Liver (tissue), 3 donors: ENCODE results near the gene YTHDC1.

ENCODE experiments used
- FOXA1 ChIP-seq: IDR thresholded peaks from 2 replicates; pipeline ENCODE4 v1.6.1; 2016; ENCODE audit warnings: antibody characterized with exemption
- FOXA2 ChIP-seq: IDR thresholded peaks from 2 replicates; pipeline ENCODE4 v1.6.1; 2016; ENCODE audit warnings: antibody characterized with exemption
- GABPA ChIP-seq, 2 donors: IDR thresholded peaks in 1 of 2; conservative IDR thresholded peaks in 1 of 2; 2 replicates each; pipeline ENCODE4 v1.6.1; 2016; ENCODE audit warnings: antibody characterized with exemption in 2 of 2, mild to moderate bottlenecking in 1 of 2, moderate library complexity in 1 of 2
- JUND ChIP-seq, 2 donors: IDR thresholded peaks; 2 replicates each; pipeline ENCODE4 v1.6.1; 2016; ENCODE audit warnings: antibody characterized with exemption in 2 of 2
- TAF1 ChIP-seq: conservative IDR thresholded peaks from 2 replicates; pipeline ENCODE4 v1.6.1; 2016; ENCODE audit warnings: antibody characterized with exemption, mild to moderate bottlenecking
- YY1 ChIP-seq: IDR thresholded peaks from 2 replicates; pipeline ENCODE4 v1.6.1; 2016; ENCODE audit warnings: antibody characterized with exemption, mild to moderate bottlenecking
- TF ChIP-seq, protein P1 (sequence below): IDR thresholded peaks from 2 replicates; pipeline ENCODE4 v1.6.1; 2016; ENCODE audit warnings: antibody characterized with exemption
- TF ChIP-seq, protein P2 (sequence below): fragments of 150-350 bp; IDR thresholded peaks from 2 replicates; pipeline ENCODE4 v1.5.1; 2017; ENCODE audit warnings: improper control_type of control experiment, low read depth, low read length; ENCODE audit not compliant: missing input control
- TF ChIP-seq, protein P3 (sequence below): IDR thresholded peaks from 2 replicates; pipeline ENCODE4 v1.6.1; 2016; ENCODE audit warnings: antibody characterized with exemption
- donor health status: healthy.
- donor health status: healthy.

DNA sequence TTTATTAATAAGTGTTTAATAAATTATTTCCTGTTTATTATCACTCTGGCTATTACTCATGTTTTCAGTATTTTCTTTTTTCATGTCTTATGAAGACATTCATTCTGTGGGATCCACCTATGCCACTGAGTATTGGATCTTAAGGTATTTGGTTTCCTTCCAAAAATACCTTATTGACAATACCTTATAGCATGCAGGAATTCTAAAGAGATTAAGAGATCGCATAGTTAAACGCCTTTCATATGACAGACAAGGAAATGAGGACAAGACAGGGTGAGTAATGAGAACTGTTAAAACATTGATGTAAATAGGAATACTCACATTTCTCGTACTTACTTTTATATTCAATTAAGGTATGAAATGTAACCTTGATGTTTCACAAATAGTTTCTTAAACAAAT lies 66.2 kb downstream of the YTHDC1 start:
- TF ChIP-seq GABPA (IDR thresholded peaks at IDR 0.05 in 1 of 2, conservative IDR thresholded peaks at IDR 0.05 in 1 of 2) (no peak), JUND (IDR thresholded peaks at IDR 0.05) (no peak), TAF1 (no peak), YY1 (no peak), FOXA2 (no peak), FOXA1 (no peak)
- TF ChIP-seq, protein P1, sequence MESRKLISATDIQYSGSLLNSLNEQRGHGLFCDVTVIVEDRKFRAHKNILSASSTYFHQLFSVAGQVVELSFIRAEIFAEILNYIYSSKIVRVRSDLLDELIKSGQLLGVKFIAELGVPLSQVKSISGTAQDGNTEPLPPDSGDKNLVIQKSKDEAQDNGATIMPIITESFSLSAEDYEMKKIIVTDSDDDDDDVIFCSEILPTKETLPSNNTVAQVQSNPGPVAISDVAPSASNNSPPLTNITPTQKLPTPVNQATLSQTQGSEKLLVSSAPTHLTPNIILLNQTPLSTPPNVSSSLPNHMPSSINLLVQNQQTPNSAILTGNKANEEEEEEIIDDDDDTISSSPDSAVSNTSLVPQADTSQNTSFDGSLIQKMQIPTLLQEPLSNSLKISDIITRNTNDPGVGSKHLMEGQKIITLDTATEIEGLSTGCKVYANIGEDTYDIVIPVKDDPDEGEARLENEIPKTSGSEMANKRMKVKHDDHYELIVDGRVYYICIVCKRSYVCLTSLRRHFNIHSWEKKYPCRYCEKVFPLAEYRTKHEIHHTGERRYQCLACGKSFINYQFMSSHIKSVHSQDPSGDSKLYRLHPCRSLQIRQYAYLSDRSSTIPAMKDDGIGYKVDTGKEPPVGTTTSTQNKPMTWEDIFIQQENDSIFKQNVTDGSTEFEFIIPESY, result no peak
- TF ChIP-seq, protein P2, sequence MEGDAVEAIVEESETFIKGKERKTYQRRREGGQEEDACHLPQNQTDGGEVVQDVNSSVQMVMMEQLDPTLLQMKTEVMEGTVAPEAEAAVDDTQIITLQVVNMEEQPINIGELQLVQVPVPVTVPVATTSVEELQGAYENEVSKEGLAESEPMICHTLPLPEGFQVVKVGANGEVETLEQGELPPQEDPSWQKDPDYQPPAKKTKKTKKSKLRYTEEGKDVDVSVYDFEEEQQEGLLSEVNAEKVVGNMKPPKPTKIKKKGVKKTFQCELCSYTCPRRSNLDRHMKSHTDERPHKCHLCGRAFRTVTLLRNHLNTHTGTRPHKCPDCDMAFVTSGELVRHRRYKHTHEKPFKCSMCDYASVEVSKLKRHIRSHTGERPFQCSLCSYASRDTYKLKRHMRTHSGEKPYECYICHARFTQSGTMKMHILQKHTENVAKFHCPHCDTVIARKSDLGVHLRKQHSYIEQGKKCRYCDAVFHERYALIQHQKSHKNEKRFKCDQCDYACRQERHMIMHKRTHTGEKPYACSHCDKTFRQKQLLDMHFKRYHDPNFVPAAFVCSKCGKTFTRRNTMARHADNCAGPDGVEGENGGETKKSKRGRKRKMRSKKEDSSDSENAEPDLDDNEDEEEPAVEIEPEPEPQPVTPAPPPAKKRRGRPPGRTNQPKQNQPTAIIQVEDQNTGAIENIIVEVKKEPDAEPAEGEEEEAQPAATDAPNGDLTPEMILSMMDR, result no peak
- TF ChIP-seq, protein P3, sequence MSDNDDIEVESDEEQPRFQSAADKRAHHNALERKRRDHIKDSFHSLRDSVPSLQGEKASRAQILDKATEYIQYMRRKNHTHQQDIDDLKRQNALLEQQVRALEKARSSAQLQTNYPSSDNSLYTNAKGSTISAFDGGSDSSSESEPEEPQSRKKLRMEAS, result no peak
